Measurements from ENCODE around the gene TBC1D5. TPM values are rescaled to one million over a fixed set of nuclear protein-coding genes. Genes with fewer than 3 reads are reported as not detected.

The TBC1D5 gene
- total RNA-seq, 1 donor from 2014 or later = 67.1 TPM

- Histone ChIP-seq H3K36me3 (ENCODE audit: control insufficient read depth, insufficient read depth, low read length) (no peaks in the 10 kb centered on the region), H3K4me3 (ENCODE audit: low read depth, low read length) (no peak overlapping the region), H3K27me3 (ENCODE audit: control insufficient read depth, insufficient read depth, low read length) (no peaks in the 10 kb centered on the region)
- FAIRE-seq (no peak), DNase-seq (ENCODE audit: low read depth) (no peak)
- no peak for TF ChIP-seq CTCF (IDR thresholded peaks at IDR 0.05; ENCODE audit: insufficient read depth, low read length, severe bottlenecking)
Measured at GRCh38 chr3:17687566-17687965, 54.9 kb downstream of the TBC1D5 start.

- H3K36me3 ChIP-seq (ENCODE audit: control insufficient read depth, insufficient read depth, low read length) = peaks cover 2% of the 10 kb centered on the region
- H3K4me3 ChIP-seq (ENCODE audit: low read depth, low read length) = no peak overlapping the region
- peak; percentile 17 for TF ChIP-seq CTCF (IDR thresholded peaks at IDR 0.05; ENCODE audit: insufficient read depth, low read length, severe bottlenecking)
- H3K27me3 ChIP-seq (ENCODE audit: control insufficient read depth, insufficient read depth, low read length) = no peaks in the 10 kb centered on the region
- DNase-seq (ENCODE audit: low read depth) = peak; percentile 21
- no peak for FAIRE-seq
Measured at GRCh38 chr3:17686613-17687012, 55.8 kb downstream of the TBC1D5 start.

GRCh38 chr3:17683542-17684207, 58.8 kb downstream of the TBC1D5 start:
- no peak overlapping the region for H3K4me3 ChIP-seq (ENCODE audit: low read depth, low read length)
- DNase-seq (ENCODE audit: low read depth) = no peak
- peaks cover 2% of the 10 kb centered on the region for H3K36me3 ChIP-seq (ENCODE audit: control insufficient read depth, insufficient read depth, low read length)
- H3K27me3 ChIP-seq (ENCODE audit: control insufficient read depth, insufficient read depth, low read length) = no peaks in the 10 kb centered on the region
- no peak for TF ChIP-seq CTCF (IDR thresholded peaks at IDR 0.05; ENCODE audit: insufficient read depth, low read length, severe bottlenecking)
- no peak for FAIRE-seq

- Histone ChIP-seq H3K4me3 (ENCODE audit: low read depth, low read length) (no peak overlapping the region), H3K36me3 (ENCODE audit: control insufficient read depth, insufficient read depth, low read length) (peaks cover 2% of the 10 kb centered on the region), H3K27me3 (ENCODE audit: control insufficient read depth, insufficient read depth, low read length) (no peaks in the 10 kb centered on the region)
- FAIRE-seq (no peak), DNase-seq (ENCODE audit: low read depth) (no peak)
- TF ChIP-seq CTCF (IDR thresholded peaks at IDR 0.05; ENCODE audit: insufficient read depth, low read length, severe bottlenecking) = no peak
Measured at GRCh38 chr3:17680530-17680929, 61.9 kb downstream of the TBC1D5 start.

GRCh38 chr3:17678116-17678741, 64.2 kb downstream of the TBC1D5 start:
- FAIRE-seq = no peak
- TF ChIP-seq CTCF (IDR thresholded peaks at IDR 0.05; ENCODE audit: insufficient read depth, low read length, severe bottlenecking) = no peak
- peak; percentile 65 for DNase-seq (ENCODE audit: low read depth)
- Histone ChIP-seq H3K36me3 (ENCODE audit: control insufficient read depth, insufficient read depth, low read length) (peaks cover 2% of the 10 kb centered on the region), H3K27me3 (ENCODE audit: control insufficient read depth, insufficient read depth, low read length) (no peaks in the 10 kb centered on the region), H3K4me3 (ENCODE audit: low read depth, low read length) (no peak overlapping the region)

All from bronchial epithelial cell (primary cell).